KMS-11 (cell line): ENCODE results near the gene BPIFB1.

ENCODE experiments used
- H2AFZ ChIP-seq: fragments of 200-600 bp; sonication (generic); 2 replicates; pipeline ENCODE4 v1.6.1; 2016; ENCODE audit warnings: antibody characterized with exemption, mixed run types, low read depth
- H3K27ac ChIP-seq: fragments of 200-600 bp; sonication (generic); 2 replicates; pipeline ENCODE4 v1.6.1; 2016; ENCODE audit warnings: mild to moderate bottlenecking, mixed run types
- H3K27me3 ChIP-seq: fragments of 200-600 bp; sonication (generic); 2 replicates; pipeline ENCODE4 v1.6.1; 2017; ENCODE audit warnings: mild to moderate bottlenecking, low read depth, mixed run types, moderate library complexity; ENCODE audit not compliant: insufficient read depth
- H3K36me3 ChIP-seq: fragments of 200-600 bp; sonication (generic); 2 replicates; pipeline ENCODE4 v1.6.1; 2017; ENCODE audit warnings: mild to moderate bottlenecking, mixed run types; ENCODE audit not compliant: insufficient read depth
- H3K4me1 ChIP-seq: fragments of 200-600 bp; sonication (generic); 2 replicates; pipeline ENCODE4 v1.6.1; 2016; ENCODE audit warnings: mild to moderate bottlenecking, low read depth, mixed run types; ENCODE audit not compliant: poor library complexity, severe bottlenecking
- H3K4me2 ChIP-seq: fragments of 200-600 bp; sonication (generic); 2 replicates; pipeline ENCODE4 v1.7.0; 2016; ENCODE audit warnings: mild to moderate bottlenecking, mixed run types
- H3K4me3 ChIP-seq: fragments of 200-600 bp; sonication (generic); IDR thresholded peaks from 2 replicates; pipeline ENCODE4 v1.6.1; 2017; ENCODE audit warnings: low read depth, low read length, mixed read lengths; ENCODE audit not compliant: insufficient read depth
- H3K79me2 ChIP-seq: fragments of 200-600 bp; sonication (generic); 2 replicates; pipeline ENCODE4 v1.6.1; 2016; ENCODE audit warnings: low read depth, mixed run types; ENCODE audit not compliant: insufficient read depth
- H3K9ac ChIP-seq: fragments of 200-600 bp; sonication (generic); 2 replicates; pipeline ENCODE4 v1.6.1; 2016; ENCODE audit warnings: mild to moderate bottlenecking, mixed run types
- H4K20me1 ChIP-seq: fragments of 200-600 bp; sonication (generic); 2 replicates; pipeline ENCODE4 v1.6.1; 2016; ENCODE audit warnings: mild to moderate bottlenecking, mixed run types; ENCODE audit not compliant: insufficient read depth
- CTCF ChIP-seq: fragments of 200-600 bp; sonication (generic); conservative IDR thresholded peaks from 2 replicates; pipeline ENCODE4 v1.6.1; 2017; ENCODE audit warnings: low read depth, mild to moderate bottlenecking, antibody characterized with exemption, low read length, moderate library complexity, mixed read lengths

The BPIFB1 gene

GRCh38 chr20:33282991-33283555 is at the start of gene BPIFB1:
Gene BPIFB1 (plus strand): TSS chr20:33283214. CDS start chr20:33286074, 2,860 bp downstream.
- Histone ChIP-seq H3K27me3 (peaks cover 29% of the 10 kb centered on the region; the same call in 1 of the 2 replicates), H2AFZ (no peak within 1 kb of the TSS), H3K4me2 (no peak within 1 kb of the TSS), H3K36me3 (no peaks in the 10 kb centered on the region), H3K79me2 (no peaks in the 10 kb centered on the region), H3K4me3 (no peak within 1 kb of the TSS), H3K9ac (no peak within 1 kb of the TSS), H3K27ac (no peak within 1 kb of the TSS), H3K4me1 (no peaks in the 10 kb centered on the region), H4K20me1 (no peaks in the 10 kb centered on the region)
- no peak for TF ChIP-seq CTCF

GRCh38 chr20:33234050-33234449 is 49.0 kb upstream of the BPIFB1 start:
- Histone ChIP-seq H3K27ac (no peak overlapping the region), H3K9ac (no peak overlapping the region), H3K79me2 (no peaks in the 10 kb centered on the region), H3K36me3 (no peaks in the 10 kb centered on the region), H2AFZ (no peak overlapping the region), H3K4me2 (no peak overlapping the region), H3K4me1 (no peaks in the 10 kb centered on the region), H3K27me3 (no peaks in the 10 kb centered on the region; the same call in 1 of the 2 replicates), H3K4me3 (no peak overlapping the region), H4K20me1 (no peaks in the 10 kb centered on the region)
- TF ChIP-seq CTCF = no peak

- no peak for TF ChIP-seq CTCF
- Histone ChIP-seq H3K79me2 (no peaks in the 10 kb centered on the region), H4K20me1 (no peaks in the 10 kb centered on the region), H3K4me2 (no peak within 1 kb of the TSS), H3K4me3 (no peak within 1 kb of the TSS), H3K27me3 (no peaks in the 10 kb centered on the region; the same call in 1 of the 2 replicates), H3K36me3 (no peaks in the 10 kb centered on the region), H3K9ac (no peak within 1 kb of the TSS), H3K4me1 (no peaks in the 10 kb centered on the region), H2AFZ (no peak within 1 kb of the TSS), H3K27ac (no peak within 1 kb of the TSS)
Observed at GRCh38 chr20:33235696-33236095, 47.3 kb upstream of the BPIFB1 start, which contains the start of gene BPIFA1. Gene BPIFA1 (plus strand): TSS chr20:33235996. CDS start chr20:33237712, 1,716 bp downstream.

GRCh38 chr20:33236351-33236750 is 46.7 kb upstream of the BPIFB1 start:
- Histone ChIP-seq H3K79me2 (no peaks in the 10 kb centered on the region), H2AFZ (no peak overlapping the region), H3K4me3 (no peak overlapping the region), H3K27me3 (no peaks in the 10 kb centered on the region; the same call in 1 of the 2 replicates), H4K20me1 (no peaks in the 10 kb centered on the region), H3K4me1 (no peaks in the 10 kb centered on the region), H3K4me2 (no peak overlapping the region), H3K36me3 (no peaks in the 10 kb centered on the region), H3K9ac (no peak overlapping the region), H3K27ac (no peak overlapping the region)
- no peak for TF ChIP-seq CTCF
